Loucy (cell line): ENCODE results near the gene INS.

Experiments
- CTCF ChIP-seq: fragments of 200-600 bp; sonication (generic); conservative IDR thresholded peaks from 2 replicates; pipeline ENCODE4 v1.5.1; 2014; ENCODE audit warnings: mild to moderate bottlenecking, antibody characterized with exemption, low read length
- EZH2phosphoT487 ChIP-seq: fragments of 200-600 bp; IDR thresholded peaks from 2 replicates; pipeline ENCODE4 v1.6.1; 2018; ENCODE audit warnings: antibody characterized with exemption, mild to moderate bottlenecking, moderate library complexity, borderline replicate concordance

GRCh38 chr11:2169005-2169378, 8.0 kb upstream of the INS start:
- TF ChIP-seq CTCF (no peak), EZH2phosphoT487 (no peak)
